ENCODE results near the gene ZSCAN10. TPM values are rescaled to one million over a fixed set of nuclear protein-coding genes. Genes with fewer than 3 reads are reported as not detected.

Gene ZSCAN10
- total and polyA plus RNA-seq, 9 of the 15 experiments (the other 6 are each of a cell fraction or from before 2014, with no cell fraction given) = 0.22 TPM; not detected in 8

Small RNA genes within 50 kb of the gene (small RNA-seq; reads per million reads assigned to genes)
- 0.33 reads per million for gene RNU1-22P

Other genes with a start within 250 kb of the ZSCAN10 start
Only the 7 nearest of the 22 such genes appear.
- gene HCFC1R1, start 75.4 kb downstream of the ZSCAN10 start, total RNA-seq (2014; rRNA removed) = 19.3 and 32.1 TPM in 2 replicates
- 3.9 and 5.1 TPM in 2 replicates for gene HCFC1R1, start 75.4 kb downstream of the ZSCAN10 start, total RNA-seq (2014; rRNA removed; fragmentation: Illumina TruSeq; extraction: Trizol)
- gene HCFC1R1, start 75.4 kb downstream of the ZSCAN10 start, total RNA-seq (2015; rRNA removed; fragmentation: Illumina TruSeq; extraction: Trizol) = 9.4 and 11.2 TPM in 2 replicates
- 27.8 and 29.0 TPM in 2 replicates for gene HCFC1R1, start 75.4 kb downstream of the ZSCAN10 start, total RNA-seq (2021)
- gene HCFC1R1, start 75.4 kb downstream of the ZSCAN10 start, polyA plus RNA-seq (2011; rRNA removed) = 5.2 and 8.1 TPM in 2 replicates
- gene HCFC1R1, start 75.4 kb downstream of the ZSCAN10 start, polyA plus RNA-seq (2014; fragmentation: Illumina TruSeq; extraction: Trizol) = 15.6 and 31.2 TPM in 2 replicates
- 1 to 10 TPM; 2.2 to 4.1 TPM for gene HCFC1R1, start 75.4 kb downstream of the ZSCAN10 start, polyA plus RNA-seq (2014; fragmentation: Nextera tagmentation; extraction: Ambion mirVana)
- 19.2 and 24.0 TPM in 2 replicates for gene HCFC1R1, start 75.4 kb downstream of the ZSCAN10 start, polyA plus RNA-seq (2014; rRNA removed)
- gene THOC6, start 75.3 kb downstream of the ZSCAN10 start, total RNA-seq (2014; rRNA removed) = 51.2 and 66.7 TPM in 2 replicates
- gene THOC6, start 75.3 kb downstream of the ZSCAN10 start, total RNA-seq (2014; rRNA removed; fragmentation: Illumina TruSeq; extraction: Trizol) = 13.2 and 22.3 TPM in 2 replicates
- gene THOC6, start 75.3 kb downstream of the ZSCAN10 start, total RNA-seq (2015; rRNA removed; fragmentation: Illumina TruSeq; extraction: Trizol) = 42.7 and 46.7 TPM in 2 replicates
- gene THOC6, start 75.3 kb downstream of the ZSCAN10 start, total RNA-seq (2021) = 65.4 and 70.1 TPM in 2 replicates
- gene THOC6, start 75.3 kb downstream of the ZSCAN10 start, polyA plus RNA-seq (2011; rRNA removed) = 38.7 and 47.4 TPM in 2 replicates
- 42.3 and 48.3 TPM in 2 replicates for gene THOC6, start 75.3 kb downstream of the ZSCAN10 start, polyA plus RNA-seq (2014; fragmentation: Illumina TruSeq; extraction: Trizol)
- gene THOC6, start 75.3 kb downstream of the ZSCAN10 start, polyA plus RNA-seq (2014; fragmentation: Nextera tagmentation; extraction: Ambion mirVana) = 1 to 10 TPM; 2.5 to 5.5 TPM
- 64.5 and 66.6 TPM in 2 replicates for gene THOC6, start 75.3 kb downstream of the ZSCAN10 start, polyA plus RNA-seq (2014; rRNA removed)
- 0.09 and 0.12 TPM in 2 replicates for gene BICDL2, start 62.4 kb downstream of the ZSCAN10 start, total RNA-seq (2014; rRNA removed)
- not detected in 2 replicates for gene BICDL2, start 62.4 kb downstream of the ZSCAN10 start, total RNA-seq (2014; rRNA removed; fragmentation: Illumina TruSeq; extraction: Trizol)
- gene BICDL2, start 62.4 kb downstream of the ZSCAN10 start, total RNA-seq (2015; rRNA removed; fragmentation: Illumina TruSeq; extraction: Trizol) = 0.08 TPM in 1 of 2 replicates, not detected in the other
- 0.09 TPM in 2 replicates for gene BICDL2, start 62.4 kb downstream of the ZSCAN10 start, total RNA-seq (2021)
- 0.18 and 0.28 TPM in 2 replicates for gene BICDL2, start 62.4 kb downstream of the ZSCAN10 start, polyA plus RNA-seq (2011; rRNA removed)
- gene BICDL2, start 62.4 kb downstream of the ZSCAN10 start, polyA plus RNA-seq (2014; fragmentation: Illumina TruSeq; extraction: Trizol) = not detected in 2 replicates
- not detected for gene BICDL2, start 62.4 kb downstream of the ZSCAN10 start, polyA plus RNA-seq (2014; fragmentation: Nextera tagmentation; extraction: Ambion mirVana)
- not detected in 2 replicates for gene BICDL2, start 62.4 kb downstream of the ZSCAN10 start, polyA plus RNA-seq (2014; rRNA removed)
- gene MMP25, start 52.7 kb downstream of the ZSCAN10 start, total RNA-seq (2014; rRNA removed) = not detected in 2 replicates
- gene MMP25, start 52.7 kb downstream of the ZSCAN10 start, total RNA-seq (2014; rRNA removed; fragmentation: Illumina TruSeq; extraction: Trizol) = not detected in 2 replicates
- gene MMP25, start 52.7 kb downstream of the ZSCAN10 start, total RNA-seq (2015; rRNA removed; fragmentation: Illumina TruSeq; extraction: Trizol) = 0.04 TPM in 1 of 2 replicates, not detected in the other
- gene MMP25, start 52.7 kb downstream of the ZSCAN10 start, total RNA-seq (2021) = 0.09 TPM in 1 of 2 replicates, not detected in the other
- not detected in 2 replicates for gene MMP25, start 52.7 kb downstream of the ZSCAN10 start, polyA plus RNA-seq (2011; rRNA removed)
- gene MMP25, start 52.7 kb downstream of the ZSCAN10 start, polyA plus RNA-seq (2014; fragmentation: Illumina TruSeq; extraction: Trizol) = 0.03 TPM in 1 of 2 replicates, not detected in the other
- gene MMP25, start 52.7 kb downstream of the ZSCAN10 start, polyA plus RNA-seq (2014; fragmentation: Nextera tagmentation; extraction: Ambion mirVana) = not detected
- not detected in 2 replicates for gene MMP25, start 52.7 kb downstream of the ZSCAN10 start, polyA plus RNA-seq (2014; rRNA removed)
- not detected in 2 replicates for gene IL32, start 33.7 kb downstream of the ZSCAN10 start, total RNA-seq (2014; rRNA removed)
- gene IL32, start 33.7 kb downstream of the ZSCAN10 start, total RNA-seq (2014; rRNA removed; fragmentation: Illumina TruSeq; extraction: Trizol) = not detected in 2 replicates
- not detected in 2 replicates for gene IL32, start 33.7 kb downstream of the ZSCAN10 start, total RNA-seq (2015; rRNA removed; fragmentation: Illumina TruSeq; extraction: Trizol)
- 1.5 and 2.2 TPM in 2 replicates for gene IL32, start 33.7 kb downstream of the ZSCAN10 start, total RNA-seq (2021)
- 0.21 TPM in 1 of 2 replicates, not detected in the other for gene IL32, start 33.7 kb downstream of the ZSCAN10 start, polyA plus RNA-seq (2011; rRNA removed)
- gene IL32, start 33.7 kb downstream of the ZSCAN10 start, polyA plus RNA-seq (2014; fragmentation: Illumina TruSeq; extraction: Trizol) = 0.31 and 0.64 TPM in 2 replicates
- gene IL32, start 33.7 kb downstream of the ZSCAN10 start, polyA plus RNA-seq (2014; fragmentation: Nextera tagmentation; extraction: Ambion mirVana) = under 1 TPM; 0.24 to 0.42 TPM
- gene IL32, start 33.7 kb downstream of the ZSCAN10 start, polyA plus RNA-seq (2014; rRNA removed) = 0.43 and 2.0 TPM in 2 replicates
- gene ZNF205, start 13.3 kb upstream of the ZSCAN10 start, total RNA-seq (2014; rRNA removed) = 11.8 and 14.2 TPM in 2 replicates
- 1.9 and 2.4 TPM in 2 replicates for gene ZNF205, start 13.3 kb upstream of the ZSCAN10 start, total RNA-seq (2014; rRNA removed; fragmentation: Illumina TruSeq; extraction: Trizol)
- 5.1 and 5.4 TPM in 2 replicates for gene ZNF205, start 13.3 kb upstream of the ZSCAN10 start, total RNA-seq (2015; rRNA removed; fragmentation: Illumina TruSeq; extraction: Trizol)
- gene ZNF205, start 13.3 kb upstream of the ZSCAN10 start, total RNA-seq (2021) = 9.4 and 10.1 TPM in 2 replicates
- 3.6 and 4.7 TPM in 2 replicates for gene ZNF205, start 13.3 kb upstream of the ZSCAN10 start, polyA plus RNA-seq (2011; rRNA removed)
- 3.3 and 5.0 TPM in 2 replicates for gene ZNF205, start 13.3 kb upstream of the ZSCAN10 start, polyA plus RNA-seq (2014; fragmentation: Illumina TruSeq; extraction: Trizol)
- gene ZNF205, start 13.3 kb upstream of the ZSCAN10 start, polyA plus RNA-seq (2014; fragmentation: Nextera tagmentation; extraction: Ambion mirVana) = not detected
- gene ZNF205, start 13.3 kb upstream of the ZSCAN10 start, polyA plus RNA-seq (2014; rRNA removed) = 8.3 and 8.7 TPM in 2 replicates
- 2.7 and 3.2 TPM in 2 replicates for gene ZNF213, start 35.7 kb upstream of the ZSCAN10 start, total RNA-seq (2014; rRNA removed)
- gene ZNF213, start 35.7 kb upstream of the ZSCAN10 start, total RNA-seq (2014; rRNA removed; fragmentation: Illumina TruSeq; extraction: Trizol) = 0.61 and 0.84 TPM in 2 replicates
- gene ZNF213, start 35.7 kb upstream of the ZSCAN10 start, total RNA-seq (2015; rRNA removed; fragmentation: Illumina TruSeq; extraction: Trizol) = 1.8 and 2.1 TPM in 2 replicates
- gene ZNF213, start 35.7 kb upstream of the ZSCAN10 start, total RNA-seq (2021) = 9.3 and 10.0 TPM in 2 replicates
- 0.74 and 1.2 TPM in 2 replicates for gene ZNF213, start 35.7 kb upstream of the ZSCAN10 start, polyA plus RNA-seq (2011; rRNA removed)
- 1.8 and 5.0 TPM in 2 replicates for gene ZNF213, start 35.7 kb upstream of the ZSCAN10 start, polyA plus RNA-seq (2014; fragmentation: Illumina TruSeq; extraction: Trizol)
- under 1 TPM; 0.49 to 0.62 TPM for gene ZNF213, start 35.7 kb upstream of the ZSCAN10 start, polyA plus RNA-seq (2014; fragmentation: Nextera tagmentation; extraction: Ambion mirVana)
- gene ZNF213, start 35.7 kb upstream of the ZSCAN10 start, polyA plus RNA-seq (2014; rRNA removed) = 3.1 and 3.2 TPM in 2 replicates